Measurements from ENCODE around the gene FAN1. TPM values are rescaled to one million over a fixed set of nuclear protein-coding genes. Genes with fewer than 3 reads are reported as not detected.

FAN1 gene
- total and polyA plus RNA-seq, 2 donors (not counting 3 experiments of a cell fraction or from before 2014, with no cell fraction given): 4.3 to 11.7 TPM

- BruUV-seq (replicated peaks): no TSS peak
- CTCF ChIA-PET: interaction anchor here (0.5 to 2.0 kb wide), 33 partner anchors 8 to 582 kb away, joined by 3 to 30 read pairs (median 4); partner anchors contain the start of gene FAN1
- Histone ChIP-seq H3K9ac (replicated peaks; ENCODE audit: extremely low read depth, insufficient read depth, low read length) (no peak overlapping the region), H3K4me2 (ENCODE audit: insufficient read depth, low read length) (peak overlapping the region; percentile 17), H3K9me3 (replicated peaks; ENCODE audit: control insufficient read depth, insufficient read depth, low read length) (no peaks in the 10 kb centered on the region), H4K20me1 (replicated peaks; ENCODE audit: control insufficient read depth, extremely low read depth, insufficient read depth, low read length) (no peaks in the 10 kb centered on the region), H3K36me3 (ENCODE audit: control insufficient read depth in 2 of 2, extremely low read depth in 1 of 2, insufficient read depth in 2 of 2, low read length in 2 of 2) (no peaks in the 10 kb centered on the region), H2AFZ (ENCODE audit: low read depth, low read length) (no peak overlapping the region), H3K4me3 (replicated peaks in 1 of 3; ENCODE audit: insufficient read depth in 1 of 3, low read depth in 1 of 3, low read length in 3 of 3) (no peak overlapping the region), H3K27ac (ENCODE audit: insufficient read depth, low read depth, low read length) (no peak overlapping the region), H3K27me3 (ENCODE audit: control insufficient read depth in 2 of 2, insufficient read depth in 2 of 2, low read length in 2 of 2) (peaks cover 2 to 3% of the 10 kb centered on the region in 2 experiments), H3K79me2 (ENCODE audit: control insufficient read depth, insufficient read depth, low read length) (no peaks in the 10 kb centered on the region), H3K9me1 (replicated peaks; ENCODE audit: control insufficient read depth, extremely low read depth, insufficient read depth, low read length) (no peaks in the 10 kb centered on the region), H3K4me1 (ENCODE audit: control insufficient read depth, extremely low read depth, insufficient read depth, low read length) (no peaks in the 10 kb centered on the region)
- peak; percentile 88 for FAIRE-seq
- intact Hi-C loops (cut with micrococcal nuclease): no loop called here
- DNase-seq (ENCODE audit: low read depth, low spot score): peak; percentile 62
- dilution Hi-C loops (cut with MboI; ENCODE audit: extremely low pct_ligation_motif_present, low sequenced_read_pairs): no loop called here
- POLR2A ChIA-PET: no interaction called here
- peak; percentile 55 to 65 for TF ChIP-seq CTCF (IDR thresholded peaks at IDR 0.05; ENCODE audit: extremely low read depth in 1 of 2, insufficient read depth in 1 of 2, low read depth in 1 of 2, low read length in 2 of 2)
- TF ChIP-seq POLR2AphosphoS5 (IDR thresholded peaks at IDR 0.05; ENCODE audit: insufficient read depth, low read depth, low read length): no peak
- no peak for TF ChIP-seq JUN (IDR thresholded peaks at IDR 0.05; ENCODE audit: borderline replicate concordance, insufficient read depth, insufficient read length, low read depth)
- TF ChIP-seq GATA2 (IDR thresholded peaks at IDR 0.05; ENCODE audit: insufficient read depth, insufficient read length, low read depth, low read length): no peak
- TF ChIP-seq MAX (IDR thresholded peaks at IDR 0.05; ENCODE audit: insufficient read depth, insufficient read length): no peak
- no peak for TF ChIP-seq MYC (IDR thresholded peaks at IDR 0.05; ENCODE audit: low read depth, low read length)
Observed at GRCh38 chr15:30859091-30859874, 44.4 kb upstream of the FAN1 start.
